Measurements from ENCODE around the gene SKP1. TPM values are rescaled to one million over a fixed set of nuclear protein-coding genes. Genes with fewer than 3 reads are reported as not detected.

The SKP1 gene
- total RNA-seq, 1 donor from 2014 or later = 333 TPM

DNA sequence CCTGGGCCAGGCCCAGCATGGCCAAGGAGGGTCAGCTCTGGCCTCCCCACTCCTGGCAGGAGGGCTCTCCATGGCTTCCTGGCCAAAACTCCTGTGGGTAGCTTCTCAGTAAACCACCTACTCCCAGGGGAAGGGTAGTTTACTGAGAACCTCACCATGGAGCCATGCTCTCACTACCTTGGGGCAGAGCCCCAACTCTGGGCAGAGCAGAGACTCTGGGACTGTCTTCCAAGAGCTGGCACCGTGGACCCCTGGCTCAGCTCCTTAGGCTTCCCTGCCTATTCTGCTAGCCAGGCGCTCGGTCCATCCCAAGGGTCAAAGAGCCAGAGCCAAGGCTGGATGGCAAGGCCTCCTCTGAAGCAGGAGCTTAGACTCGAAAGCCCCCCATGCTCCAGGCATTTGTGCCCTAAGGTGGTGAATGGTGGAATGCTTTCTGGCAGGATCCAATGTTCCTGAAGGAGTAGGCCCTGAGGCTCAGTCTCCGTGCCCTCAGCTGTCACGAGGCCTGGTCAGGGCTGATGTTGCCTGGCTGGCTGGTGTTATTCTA lies 42.7 kb downstream of the SKP1 start:
- no peak for TF ChIP-seq CTCF (IDR thresholded peaks at IDR 0.05)
- Mint-ChIP-seq H3K4me1 (ENCODE audit: unreplicated experiment) (peaks cover 14% of the 10 kb centered on the region), H3K27me3 (ENCODE audit: unreplicated experiment) (no peaks in the 10 kb centered on the region), H3K9me3 (ENCODE audit: unreplicated experiment) (no peaks in the 10 kb centered on the region), H3K27ac (ENCODE audit: unreplicated experiment) (no peak overlapping the region), H3K4me3 (ENCODE audit: unreplicated experiment) (no peak overlapping the region), H3K36me3 (ENCODE audit: unreplicated experiment) (peaks cover 12% of the 10 kb centered on the region)
- DNase-seq (ENCODE audit: extremely low spot score, unreplicated experiment) = no peak

- no peaks in the 10 kb centered on the region for H3K27me3 Mint-ChIP-seq (ENCODE audit: unreplicated experiment)
- no peak for DNase-seq (ENCODE audit: extremely low spot score, unreplicated experiment)
- no peak overlapping the region for H3K4me3 Mint-ChIP-seq (ENCODE audit: unreplicated experiment)
- peaks cover 10% of the 10 kb centered on the region for H3K4me1 Mint-ChIP-seq (ENCODE audit: unreplicated experiment)
- no peaks in the 10 kb centered on the region for H3K9me3 Mint-ChIP-seq (ENCODE audit: unreplicated experiment)
- H3K36me3 Mint-ChIP-seq (ENCODE audit: unreplicated experiment) = peaks cover 12% of the 10 kb centered on the region
- TF ChIP-seq CTCF (IDR thresholded peaks at IDR 0.05) = no peak
- H3K27ac Mint-ChIP-seq (ENCODE audit: unreplicated experiment) = no peak overlapping the region
Measured at GRCh38 chr5:134133188-134133994, 43.4 kb downstream of the SKP1 start.

GRCh38 chr5:134132372-134133187 lies 44.2 kb downstream of the SKP1 start:
- Mint-ChIP-seq H3K27ac (ENCODE audit: unreplicated experiment) (no peak overlapping the region), H3K4me1 (ENCODE audit: unreplicated experiment) (peaks cover 14% of the 10 kb centered on the region), H3K36me3 (ENCODE audit: unreplicated experiment) (peaks cover 12% of the 10 kb centered on the region), H3K27me3 (ENCODE audit: unreplicated experiment) (no peaks in the 10 kb centered on the region), H3K4me3 (ENCODE audit: unreplicated experiment) (no peak overlapping the region), H3K9me3 (ENCODE audit: unreplicated experiment) (no peaks in the 10 kb centered on the region)
- no peak for DNase-seq (ENCODE audit: extremely low spot score, unreplicated experiment)
- TF ChIP-seq CTCF (IDR thresholded peaks at IDR 0.05) = no peak

- Mint-ChIP-seq H3K27me3 (ENCODE audit: unreplicated experiment) (no peaks in the 10 kb centered on the region), H3K9me3 (ENCODE audit: unreplicated experiment) (no peaks in the 10 kb centered on the region), H3K4me3 (ENCODE audit: unreplicated experiment) (no peak overlapping the region), H3K27ac (ENCODE audit: unreplicated experiment) (no peak overlapping the region), H3K36me3 (ENCODE audit: unreplicated experiment) (peaks cover 11% of the 10 kb centered on the region), H3K4me1 (ENCODE audit: unreplicated experiment) (peaks cover 15% of the 10 kb centered on the region)
- DNase-seq (ENCODE audit: extremely low spot score, unreplicated experiment) = no peak
- no peak for TF ChIP-seq CTCF (IDR thresholded peaks at IDR 0.05)
Measured at GRCh38 chr5:134131578-134132350, 45.0 kb downstream of the SKP1 start.
